HG03139 (cell line): Measurements from ENCODE around the gene PNPLA2.

Experiments
- ATAC-seq: cut with Tn5 transposase; IDR thresholded peaks from one replicate; pipeline ENCODE4 v1.9.1; 2021; ENCODE audit not compliant: unreplicated experiment

PNPLA2 gene

GRCh38 chr11:786235-787083 is 32.3 kb upstream of the PNPLA2 start:
- no peak for ATAC-seq

- no peak for ATAC-seq
These were observed 31.5 kb upstream of the PNPLA2 start for GRCh38 chr11:787084-787675.

GRCh38 chr11:788009-788640 is 30.6 kb upstream of the PNPLA2 start:
- no peak for ATAC-seq

- no peak for ATAC-seq
These were observed 29.5 kb upstream of the PNPLA2 start for GRCh38 chr11:788953-789940.

- ATAC-seq: no peak
These were observed 28.8 kb upstream of the PNPLA2 start, which contains the start of gene CEND1 for GRCh38 chr11:789943-790342. Gene CEND1 (minus strand): TSS chr11:790090. CDS start chr11:788576, 1,514 bp downstream.

- ATAC-seq: no peak
These were observed 27.8 kb upstream of the PNPLA2 start for GRCh38 chr11:790721-791564.

GRCh38 chr11:791658-792534 is 26.8 kb upstream of the PNPLA2 start:
- no peak for ATAC-seq

GRCh38 chr11:792535-792821 is 26.2 kb upstream of the PNPLA2 start:
- ATAC-seq: no peak

GRCh38 chr11:792873-793272 is 25.8 kb upstream of the PNPLA2 start:
- ATAC-seq: no peak

- ATAC-seq: no peak
These were observed 25.2 kb upstream of the PNPLA2 start for GRCh38 chr11:793556-793955.

GRCh38 chr11:794013-794765 is 24.5 kb upstream of the PNPLA2 start:
- ATAC-seq: no peak

GRCh38 chr11:794766-795633 is 23.7 kb upstream of the PNPLA2 start:
- ATAC-seq: no peak

GRCh38 chr11:795634-796564 is 22.8 kb upstream of the PNPLA2 start:
- ATAC-seq: no peak

- ATAC-seq: no peak
These were observed 22.0 kb upstream of the PNPLA2 start for GRCh38 chr11:796565-797295.

- ATAC-seq: peak; percentile 24
These were observed 21.2 kb upstream of the PNPLA2 start for GRCh38 chr11:797296-798092.
